K562 (cell line): ENCODE results near the gene PSPH. TPM values are rescaled to one million over a fixed set of nuclear protein-coding genes. Genes with fewer than 3 reads are reported as not detected.

Experiments
- ILF3 ChIP-seq: fragments of 450-650 bp; IDR thresholded peaks from 2 replicates; pipeline ENCODE4 v1.6.1; 2018; ENCODE audit warnings: antibody characterized with exemption, mild to moderate bottlenecking, moderate library complexity, borderline replicate concordance
- KLF16 ChIP-seq: IDR thresholded peaks from 2 replicates; pipeline ENCODE4 v1.6.1; 2016; ENCODE audit warnings: antibody characterized with exemption
- NR2C1 ChIP-seq, 2 experiments: fragments of 450-650 bp; IDR thresholded peaks; 2 replicates each; pipeline ENCODE4 v1.6.1; 2017; ENCODE audit warnings: mild to moderate bottlenecking in 2 of 2, antibody characterized with exemption in 1 of 2, inconsistent platforms in 1 of 2, missing compliant biosample characterization in 1 of 2, missing genetic modification characterization in 1 of 2
- NR2C2 ChIP-seq, 2 experiments: fragments of 200-800 bp in 1 of 2; sonication (Bioruptor generic) in 1 of 2; sonication (generic) in 1 of 2; formaldehyde crosslinking in 1 of 2; IDR thresholded peaks; 2 replicates each; pipeline versions ENCODE4 v1.6.1 to v1.8.0; 2016 to 2022; ENCODE audit warnings: mild to moderate bottlenecking in 1 of 2, missing compliant biosample characterization in 1 of 2, missing genetic modification characterization in 1 of 2, missing genetic modification reagents in 1 of 2
- SAP30 ChIP-seq: fragments of 200-600 bp; sonication (generic); IDR thresholded peaks from 2 replicates; pipeline ENCODE4 v1.6.1; 2012; ENCODE audit warnings: borderline replicate concordance, low read depth, mild to moderate bottlenecking, moderate library complexity, low read length, control low read depth, inconsistent platforms; ENCODE audit not compliant: insufficient read depth, poor library complexity, severe bottlenecking
- ZNF121 ChIP-seq: sonication (generic); formaldehyde crosslinking; conservative IDR thresholded peaks from 2 replicates; pipeline ENCODE4 v1.8.0; 2022; ENCODE audit warnings: missing genetic modification reagents
- ZNF146 ChIP-seq: IDR thresholded peaks from one replicate; pipeline ENCODE4 v1.6.1; 2018; ENCODE audit warnings: missing compliant biosample characterization; ENCODE audit not compliant: unreplicated experiment
- ZNF165 ChIP-seq: fragments of 250-450 bp; sonication (Bioruptor Pico); IDR thresholded peaks from 2 replicates; pipeline ENCODE4 v1.4.0; 2020; ENCODE audit warnings: borderline replicate concordance
- polyA plus RNA-seq, 8 experiments: library from polyadenylated mRNA; depleted of rRNA in 4 of 8; stranded (reverse) in 5 of 8; unstranded in 3 of 8; fragments of >200 nt; fragmentation: Nextera tagmentation in 2 of 8; fragmentation: Illumina TruSeq in 1 of 8; extraction: Ambion mirVana in 2 of 8; extraction: Trizol in 1 of 8; gene quantifications; 2 replicates each; pipeline versions ENCODE4 v1.2.1 to v1.2.3, GENCODE V29; 2011 to 2014; ENCODE audit warnings: inconsistent platforms in 1 of 8, missing spikeins in 1 of 8
- total RNA-seq, 7 experiments: library from RNA; depleted of rRNA in 6 of 7; stranded (reverse); fragments of >200 nt in 6 of 7; fragmentation: Illumina TruSeq in 2 of 7; extraction: Trizol in 2 of 7; gene quantifications; 2 replicates each; pipeline versions ENCODE4 v1.2.1 to v1.2.3, GENCODE V29; 2011 to 2021; ENCODE audit warnings: low replicate concordance in 1 of 7
- TF ChIP-seq, protein P1 (sequence below): sonication (generic); formaldehyde crosslinking; IDR thresholded peaks from 2 replicates; pipeline ENCODE4 v1.8.0; 2022; ENCODE audit warnings: mild to moderate bottlenecking, missing genetic modification reagents, borderline replicate concordance
- TF ChIP-seq, protein P2 (sequence below): fragments of 250-450 bp; sonication (Bioruptor Pico); IDR thresholded peaks from 2 replicates; pipeline ENCODE4 v1.8.0; 2021; ENCODE audit warnings: moderate library complexity, mild to moderate bottlenecking, inconsistent platforms
- TF ChIP-seq, protein P3 (sequence below): fragments of 250-450 bp; sonication (Bioruptor Pico); IDR thresholded peaks from 2 replicates; pipeline ENCODE4 v1.5.0; 2020; ENCODE audit warnings: mild to moderate bottlenecking, borderline replicate concordance
- TF ChIP-seq, protein P4 (sequence below), 2 experiments: fragments of 450-650 bp in 1 of 2; IDR thresholded peaks; 2 replicates each; pipeline ENCODE4 v1.6.1; 2011 to 2017; ENCODE audit warnings: low read depth in 2 of 2, antibody characterized with exemption in 1 of 2, borderline replicate concordance in 1 of 2, low read length in 1 of 2, mild to moderate bottlenecking in 1 of 2, mixed read lengths in 1 of 2; ENCODE audit not compliant: control insufficient read depth in 1 of 2

PSPH gene
- total and polyA plus RNA-seq, 9 of the 15 experiments (the other 6 are each of a cell fraction or from before 2014, with no cell fraction given) = 6.3 to 46.8 (median 20.2) TPM

DNA sequence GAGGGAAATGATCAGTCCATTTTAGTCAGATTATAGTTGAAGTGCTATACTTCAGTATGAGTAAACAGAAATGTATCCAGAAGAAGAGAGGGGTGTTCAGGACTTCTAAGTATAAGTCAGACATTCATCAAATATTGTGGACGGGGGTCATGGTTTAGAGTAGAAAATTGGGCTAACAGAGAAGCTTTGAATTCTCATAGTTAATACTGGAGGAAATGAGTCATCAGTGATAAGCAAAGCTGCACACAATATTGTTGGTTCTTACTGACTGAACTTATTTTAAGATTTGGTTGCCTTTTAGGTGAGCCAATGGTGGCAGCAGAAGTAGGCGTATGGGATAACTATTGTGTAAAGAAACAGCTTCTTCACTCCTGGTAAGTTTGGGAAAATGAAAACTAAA is 11.1 kb upstream of the PSPH start (continued):
- TF ChIP-seq, protein P1, sequence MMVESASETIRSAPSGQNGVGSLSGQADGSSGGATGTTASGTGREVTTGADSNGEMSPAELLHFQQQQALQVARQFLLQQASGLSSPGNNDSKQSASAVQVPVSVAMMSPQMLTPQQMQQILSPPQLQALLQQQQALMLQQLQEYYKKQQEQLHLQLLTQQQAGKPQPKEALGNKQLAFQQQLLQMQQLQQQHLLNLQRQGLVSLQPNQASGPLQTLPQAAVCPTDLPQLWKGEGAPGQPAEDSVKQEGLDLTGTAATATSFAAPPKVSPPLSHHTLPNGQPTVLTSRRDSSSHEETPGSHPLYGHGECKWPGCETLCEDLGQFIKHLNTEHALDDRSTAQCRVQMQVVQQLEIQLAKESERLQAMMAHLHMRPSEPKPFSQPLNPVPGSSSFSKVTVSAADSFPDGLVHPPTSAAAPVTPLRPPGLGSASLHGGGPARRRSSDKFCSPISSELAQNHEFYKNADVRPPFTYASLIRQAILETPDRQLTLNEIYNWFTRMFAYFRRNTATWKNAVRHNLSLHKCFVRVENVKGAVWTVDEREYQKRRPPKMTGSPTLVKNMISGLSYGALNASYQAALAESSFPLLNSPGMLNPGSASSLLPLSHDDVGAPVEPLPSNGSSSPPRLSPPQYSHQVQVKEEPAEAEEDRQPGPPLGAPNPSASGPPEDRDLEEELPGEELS (CRISPR knock-in tag) = no peak
- TF ChIP-seq, protein P2, sequence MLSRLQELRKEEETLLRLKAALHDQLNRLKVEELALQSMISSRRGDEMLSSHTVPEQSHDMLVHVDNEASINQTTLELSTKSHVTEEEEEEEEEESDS (CRISPR knock-in tag) = no peak
- TF ChIP-seq, protein P3, sequence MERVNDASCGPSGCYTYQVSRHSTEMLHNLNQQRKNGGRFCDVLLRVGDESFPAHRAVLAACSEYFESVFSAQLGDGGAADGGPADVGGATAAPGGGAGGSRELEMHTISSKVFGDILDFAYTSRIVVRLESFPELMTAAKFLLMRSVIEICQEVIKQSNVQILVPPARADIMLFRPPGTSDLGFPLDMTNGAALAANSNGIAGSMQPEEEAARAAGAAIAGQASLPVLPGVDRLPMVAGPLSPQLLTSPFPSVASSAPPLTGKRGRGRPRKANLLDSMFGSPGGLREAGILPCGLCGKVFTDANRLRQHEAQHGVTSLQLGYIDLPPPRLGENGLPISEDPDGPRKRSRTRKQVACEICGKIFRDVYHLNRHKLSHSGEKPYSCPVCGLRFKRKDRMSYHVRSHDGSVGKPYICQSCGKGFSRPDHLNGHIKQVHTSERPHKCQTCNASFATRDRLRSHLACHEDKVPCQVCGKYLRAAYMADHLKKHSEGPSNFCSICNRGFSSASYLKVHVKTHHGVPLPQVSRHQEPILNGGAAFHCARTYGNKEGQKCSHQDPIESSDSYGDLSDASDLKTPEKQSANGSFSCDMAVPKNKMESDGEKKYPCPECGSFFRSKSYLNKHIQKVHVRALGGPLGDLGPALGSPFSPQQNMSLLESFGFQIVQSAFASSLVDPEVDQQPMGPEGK (CRISPR knock-in tag) = no peak
- TF ChIP-seq ZNF146 (CRISPR knock-in tag) (no peak), ZNF165 (CRISPR knock-in tag) (no peak), NR2C2 (CRISPR knock-in tag; IDR thresholded peaks at IDR 0.05) (no peak), NR2C2 (tag; IDR thresholded peaks at IDR 0.05) (no peak), NR2C1 (IDR thresholded peaks at IDR 0.05) (no peak), NR2C1 (tag; IDR thresholded peaks at IDR 0.05) (no peak), KLF16 (no peak), SAP30 (no peak), ILF3 (no peak), ZNF121 (no peak)
- TF ChIP-seq, protein P4, sequence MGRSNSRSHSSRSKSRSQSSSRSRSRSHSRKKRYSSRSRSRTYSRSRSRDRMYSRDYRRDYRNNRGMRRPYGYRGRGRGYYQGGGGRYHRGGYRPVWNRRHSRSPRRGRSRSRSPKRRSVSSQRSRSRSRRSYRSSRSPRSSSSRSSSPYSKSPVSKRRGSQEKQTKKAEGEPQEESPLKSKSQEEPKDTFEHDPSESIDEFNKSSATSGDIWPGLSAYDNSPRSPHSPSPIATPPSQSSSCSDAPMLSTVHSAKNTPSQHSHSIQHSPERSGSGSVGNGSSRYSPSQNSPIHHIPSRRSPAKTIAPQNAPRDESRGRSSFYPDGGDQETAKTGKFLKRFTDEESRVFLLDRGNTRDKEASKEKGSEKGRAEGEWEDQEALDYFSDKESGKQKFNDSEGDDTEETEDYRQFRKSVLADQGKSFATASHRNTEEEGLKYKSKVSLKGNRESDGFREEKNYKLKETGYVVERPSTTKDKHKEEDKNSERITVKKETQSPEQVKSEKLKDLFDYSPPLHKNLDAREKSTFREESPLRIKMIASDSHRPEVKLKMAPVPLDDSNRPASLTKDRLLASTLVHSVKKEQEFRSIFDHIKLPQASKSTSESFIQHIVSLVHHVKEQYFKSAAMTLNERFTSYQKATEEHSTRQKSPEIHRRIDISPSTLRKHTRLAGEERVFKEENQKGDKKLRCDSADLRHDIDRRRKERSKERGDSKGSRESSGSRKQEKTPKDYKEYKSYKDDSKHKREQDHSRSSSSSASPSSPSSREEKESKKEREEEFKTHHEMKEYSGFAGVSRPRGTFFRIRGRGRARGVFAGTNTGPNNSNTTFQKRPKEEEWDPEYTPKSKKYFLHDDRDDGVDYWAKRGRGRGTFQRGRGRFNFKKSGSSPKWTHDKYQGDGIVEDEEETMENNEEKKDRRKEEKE (IDR thresholded peaks at IDR 0.05; ENCODE audit: borderline replicate concordance in 1 of 2, control insufficient read depth in 1 of 2, low read depth in 2 of 2, low read length in 1 of 2) = no peak
